ENCODE data around the gene ERBB4.

DNA sequence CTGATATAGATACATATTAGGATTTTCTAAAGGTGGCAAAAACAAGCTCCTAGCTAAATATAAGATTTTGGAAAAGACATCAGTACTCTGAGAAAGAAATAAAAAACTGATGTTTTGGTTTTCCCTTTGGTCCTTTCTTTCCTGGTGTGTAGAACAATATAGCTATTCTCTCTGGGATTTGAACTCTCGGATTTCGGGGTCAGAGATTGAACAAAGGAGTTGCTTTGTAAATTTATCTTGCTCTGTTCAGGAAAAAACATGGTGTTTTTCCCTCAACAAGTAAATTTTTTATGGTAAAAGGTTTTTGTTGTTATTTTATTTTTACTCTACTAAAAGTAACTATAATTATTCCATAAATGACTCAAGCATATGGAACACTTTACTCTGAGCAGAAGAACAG, 889.3 kb downstream of the ERBB4 start:
- no peak for TF ChIP-seq POLR2A (IDR thresholded peaks at IDR 0.05; ENCODE audit: low read depth, low read length)
- TF ChIP-seq POLR2AphosphoS5 (IDR thresholded peaks at IDR 0.05; ENCODE audit: low read depth, low read length): no peak
- TF ChIP-seq POU2F2 (IDR thresholded peaks at IDR 0.05; ENCODE audit: low read depth, low read length): no peak
- TF ChIP-seq TAF1 (IDR thresholded peaks at IDR 0.05; ENCODE audit: low read depth, low read length): no peak
- no peak for TF ChIP-seq SPI1 (IDR thresholded peaks at IDR 0.05; ENCODE audit: low read depth, low read length)
- no peak for TF ChIP-seq PAX5 (IDR thresholded peaks at IDR 0.05; ENCODE audit: insufficient read depth, low read length, severe bottlenecking)

Data from GM12891 (cell line).